IMR-90 (cell line): ENCODE measurements around the gene LRG1.

Experiments
- BHLHE40 ChIP-seq: fragments of 150-350 bp; IDR thresholded peaks from 2 replicates; pipeline ENCODE4 v1.6.1; 2016; ENCODE audit warnings: mild to moderate bottlenecking, low read depth, low read length
- CEBPB ChIP-seq: IDR thresholded peaks from 2 replicates; pipeline ENCODE4 v1.6.1; 2012; ENCODE audit warnings: low read depth, low read length, improper control_type of control experiment
- CHD1 ChIP-seq: IDR thresholded peaks from 2 replicates; pipeline ENCODE4 v1.6.1; 2012; ENCODE audit warnings: low read depth, low read length, improper control_type of control experiment
- FOS ChIP-seq: fragments of 150-350 bp; IDR thresholded peaks from 2 replicates; pipeline ENCODE4 v1.6.1; 2016; ENCODE audit warnings: low read depth, low read length
- MAFK ChIP-seq: IDR thresholded peaks from 2 replicates; pipeline ENCODE4 v1.6.1; 2012; ENCODE audit warnings: low read depth, low read length, improper control_type of control experiment
- MAZ ChIP-seq: IDR thresholded peaks from 2 replicates; pipeline ENCODE4 v1.6.1; 2012; ENCODE audit warnings: low read depth, mild to moderate bottlenecking, low read length, improper control_type of control experiment, moderate library complexity, borderline replicate concordance
- MXI1 ChIP-seq: IDR thresholded peaks from 2 replicates; pipeline ENCODE4 v1.6.1; 2012; ENCODE audit warnings: low read depth, mild to moderate bottlenecking, low read length, moderate library complexity, borderline replicate concordance
- POLR2A ChIP-seq: IDR thresholded peaks from 2 replicates; pipeline ENCODE4 v1.6.1; 2012; ENCODE audit warnings: mild to moderate bottlenecking, low read depth, low read length
- RAD21 ChIP-seq: IDR thresholded peaks from 2 replicates; pipeline ENCODE4 v1.6.1; 2012; ENCODE audit warnings: low read length, improper control_type of control experiment
- RCOR1 ChIP-seq: IDR thresholded peaks from 2 replicates; pipeline ENCODE4 v1.6.1; 2012; ENCODE audit warnings: mild to moderate bottlenecking, low read length, improper control_type of control experiment; ENCODE audit not compliant: insufficient replicate concordance
- RFX5 ChIP-seq: IDR thresholded peaks from 2 replicates; pipeline ENCODE4 v1.8.0; 2012; ENCODE audit warnings: low read depth, mild to moderate bottlenecking, low read length, moderate library complexity
- SMC3 ChIP-seq: fragments of 150-350 bp; IDR thresholded peaks from 2 replicates; pipeline ENCODE4 v1.6.1; 2016; ENCODE audit warnings: low read depth, mild to moderate bottlenecking, antibody characterized with exemption, low read length, moderate library complexity
- TF ChIP-seq, protein P1 (sequence below): conservative IDR thresholded peaks from 2 replicates; pipeline ENCODE4 v1.5.1; 2012; ENCODE audit warnings: mild to moderate bottlenecking, low read depth, low read length, improper control_type of control experiment
- TF ChIP-seq, protein P2 (sequence below): fragments of 150-350 bp; IDR thresholded peaks from 2 replicates; pipeline ENCODE4 v1.6.1; 2016; ENCODE audit warnings: low read depth, mild to moderate bottlenecking, low read length, moderate library complexity, borderline replicate concordance

DNA sequence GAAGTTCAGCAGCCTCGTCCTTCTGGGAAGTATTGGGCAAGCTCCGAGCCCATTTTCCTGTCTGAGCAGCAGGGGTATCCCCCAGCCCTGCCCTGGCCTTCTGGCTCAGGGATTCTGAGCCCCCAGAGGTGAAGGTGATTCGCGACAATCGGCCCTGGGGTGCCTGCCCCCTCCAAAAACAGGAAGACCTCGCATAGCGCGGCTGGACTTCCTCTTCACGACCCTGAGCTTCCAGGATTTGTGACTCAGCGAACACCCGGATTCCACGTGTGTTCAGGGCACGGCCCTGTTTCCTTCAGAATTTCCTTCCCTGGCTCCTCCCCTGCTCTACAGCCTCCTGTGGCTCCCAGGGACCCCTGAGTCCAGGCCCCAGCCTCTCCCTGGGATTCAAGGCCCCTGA lies 19.7 kb upstream of the LRG1 start, which contains the start of gene SEMA6B:
- TF ChIP-seq, protein P1, sequence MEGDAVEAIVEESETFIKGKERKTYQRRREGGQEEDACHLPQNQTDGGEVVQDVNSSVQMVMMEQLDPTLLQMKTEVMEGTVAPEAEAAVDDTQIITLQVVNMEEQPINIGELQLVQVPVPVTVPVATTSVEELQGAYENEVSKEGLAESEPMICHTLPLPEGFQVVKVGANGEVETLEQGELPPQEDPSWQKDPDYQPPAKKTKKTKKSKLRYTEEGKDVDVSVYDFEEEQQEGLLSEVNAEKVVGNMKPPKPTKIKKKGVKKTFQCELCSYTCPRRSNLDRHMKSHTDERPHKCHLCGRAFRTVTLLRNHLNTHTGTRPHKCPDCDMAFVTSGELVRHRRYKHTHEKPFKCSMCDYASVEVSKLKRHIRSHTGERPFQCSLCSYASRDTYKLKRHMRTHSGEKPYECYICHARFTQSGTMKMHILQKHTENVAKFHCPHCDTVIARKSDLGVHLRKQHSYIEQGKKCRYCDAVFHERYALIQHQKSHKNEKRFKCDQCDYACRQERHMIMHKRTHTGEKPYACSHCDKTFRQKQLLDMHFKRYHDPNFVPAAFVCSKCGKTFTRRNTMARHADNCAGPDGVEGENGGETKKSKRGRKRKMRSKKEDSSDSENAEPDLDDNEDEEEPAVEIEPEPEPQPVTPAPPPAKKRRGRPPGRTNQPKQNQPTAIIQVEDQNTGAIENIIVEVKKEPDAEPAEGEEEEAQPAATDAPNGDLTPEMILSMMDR = no peak
- TF ChIP-seq BHLHE40 (no peak), POLR2A (no peak), CEBPB (no peak), RFX5 (no peak), RAD21 (no peak), RCOR1 (no peak), MXI1 (no peak), SMC3 (no peak), FOS (no peak), MAFK (no peak), MAZ (no peak), CHD1 (no peak)
- TF ChIP-seq, protein P2, sequence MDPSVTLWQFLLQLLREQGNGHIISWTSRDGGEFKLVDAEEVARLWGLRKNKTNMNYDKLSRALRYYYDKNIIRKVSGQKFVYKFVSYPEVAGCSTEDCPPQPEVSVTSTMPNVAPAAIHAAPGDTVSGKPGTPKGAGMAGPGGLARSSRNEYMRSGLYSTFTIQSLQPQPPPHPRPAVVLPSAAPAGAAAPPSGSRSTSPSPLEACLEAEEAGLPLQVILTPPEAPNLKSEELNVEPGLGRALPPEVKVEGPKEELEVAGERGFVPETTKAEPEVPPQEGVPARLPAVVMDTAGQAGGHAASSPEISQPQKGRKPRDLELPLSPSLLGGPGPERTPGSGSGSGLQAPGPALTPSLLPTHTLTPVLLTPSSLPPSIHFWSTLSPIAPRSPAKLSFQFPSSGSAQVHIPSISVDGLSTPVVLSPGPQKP = no peak
